WTC11 (cell line): ENCODE measurements around the gene TBC1D4. TPM values are rescaled to one million over a fixed set of nuclear protein-coding genes. Genes with fewer than 3 reads are reported as not detected.

ENCODE experiments used
- ATAC-seq: fragments of 200-7000 bp; cut with Tn5 transposase; 2 replicates; pipeline ENCODE4 v1.10.0; 2021; ENCODE audit warnings: mild to moderate bottlenecking, moderate library complexity
- CTCF ChIA-PET: fragments of 300-600 bp; sonication (Branson Sonifier 250); formaldehyde crosslinking; loops from one replicate; lab custom pipeline; 2021; ENCODE audit warnings: antibody characterized with exemption; lab: Charles Lee
- POLR2A ChIA-PET: fragments of 350-600 bp; sonication (Branson Sonifier 250); formaldehyde crosslinking; loops from one replicate; lab custom pipeline; 2021; ENCODE audit warnings: antibody characterized with exemption; lab: Charles Lee
- DNase-seq: peaks from one replicate; pipeline ENCODE4 v3.0.0; 2021; ENCODE audit warnings: low spot score
- H3K27ac Mint-ChIP-seq: 2 replicates; pipeline ENCODE4 v1.8.0; 2021; ENCODE audit warnings: mixed read lengths
- H3K27me3 Mint-ChIP-seq: 2 replicates; pipeline ENCODE4 v1.8.0; 2021; ENCODE audit warnings: low read depth, mild to moderate bottlenecking, moderate library complexity, mixed read lengths
- H3K36me3 Mint-ChIP-seq: 2 replicates; pipeline ENCODE4 v1.8.0; 2021; ENCODE audit warnings: mixed read lengths
- H3K4me1 Mint-ChIP-seq: 2 replicates; pipeline ENCODE4 v1.8.0; 2022; ENCODE audit warnings: mixed read lengths
- H3K4me3 Mint-ChIP-seq: 2 replicates; pipeline ENCODE4 v1.8.0; 2021; ENCODE audit warnings: mild to moderate bottlenecking, moderate library complexity, mixed read lengths
- H3K9me3 Mint-ChIP-seq: 2 replicates; pipeline ENCODE4 v1.8.0; 2021; ENCODE audit warnings: mixed read lengths
- AR ChIP-seq: fragments of 250-450 bp; sonication (Bioruptor Pico); IDR thresholded peaks from 2 replicates; pipeline ENCODE4 v1.9.0; 2021; ENCODE audit warnings: mild to moderate bottlenecking
- ATF1 ChIP-seq: sonication (generic); formaldehyde crosslinking; IDR thresholded peaks from 2 replicates; pipeline ENCODE4 v1.8.1; 2023; ENCODE audit warnings: mild to moderate bottlenecking, moderate library complexity, missing genetic modification reagents
- ATF2 ChIP-seq: sonication (generic); formaldehyde crosslinking; IDR thresholded peaks from 2 replicates; pipeline ENCODE4 v1.8.1; 2022; ENCODE audit warnings: low read depth, missing genetic modification reagents, borderline replicate concordance
- ELF4 ChIP-seq: sonication (generic); formaldehyde crosslinking; IDR thresholded peaks from 2 replicates; pipeline ENCODE4 v1.8.1; 2022; ENCODE audit warnings: low read depth, mild to moderate bottlenecking, moderate library complexity, missing genetic modification reagents
- FOXP4 ChIP-seq: sonication (generic); formaldehyde crosslinking; IDR thresholded peaks from 2 replicates; pipeline ENCODE4 v1.8.0; 2022; ENCODE audit warnings: mild to moderate bottlenecking, missing genetic modification reagents
- HMGXB4 ChIP-seq: sonication (generic); formaldehyde crosslinking; IDR thresholded peaks from 2 replicates; pipeline ENCODE4 v1.8.1; 2023; ENCODE audit warnings: mild to moderate bottlenecking, moderate library complexity, missing genetic modification reagents
- KAT7 ChIP-seq: sonication (generic); formaldehyde crosslinking; IDR thresholded peaks from 2 replicates; pipeline ENCODE4 v1.8.1; 2023; ENCODE audit warnings: missing genetic modification reagents, mild to moderate bottlenecking, borderline replicate concordance
- NR2C2 ChIP-seq: sonication (generic); formaldehyde crosslinking; IDR thresholded peaks from 2 replicates; pipeline ENCODE4 v1.8.0; 2022; ENCODE audit warnings: mild to moderate bottlenecking, missing genetic modification reagents
- PRDM15 ChIP-seq: sonication (generic); formaldehyde crosslinking; IDR thresholded peaks from 2 replicates; pipeline ENCODE4 v1.8.0; 2022; ENCODE audit warnings: missing genetic modification reagents
- ZNF219 ChIP-seq: sonication (generic); formaldehyde crosslinking; IDR thresholded peaks from 2 replicates; pipeline ENCODE4 v1.8.0; 2023; ENCODE audit warnings: missing genetic modification reagents, mild to moderate bottlenecking, borderline replicate concordance
- ZNF263 ChIP-seq: sonication (generic); formaldehyde crosslinking; IDR thresholded peaks from 2 replicates; pipeline ENCODE4 v1.8.1; 2022; ENCODE audit warnings: low read depth, mild to moderate bottlenecking, moderate library complexity, missing genetic modification reagents
- ZNF416 ChIP-seq: fragments of 250-450 bp; sonication (Bioruptor Pico); IDR thresholded peaks from 2 replicates; pipeline ENCODE4 v1.9.0; 2021; ENCODE audit warnings: mild to moderate bottlenecking, inconsistent platforms
- ZNF423 ChIP-seq: fragments of 250-450 bp; sonication (Bioruptor Pico); IDR thresholded peaks from 2 replicates; pipeline ENCODE4 v2.1.2; 2022; ENCODE audit warnings: mild to moderate bottlenecking, moderate library complexity
- total RNA-seq: library from RNA; stranded (reverse); gene quantifications from 3 replicates; pipeline ENCODE4 v1.2.3, GENCODE V29; 2021
- TF ChIP-seq, protein P1 (sequence below): sonication (generic); formaldehyde crosslinking; conservative IDR thresholded peaks from 2 replicates; pipeline ENCODE4 v1.8.1; 2022; ENCODE audit warnings: mild to moderate bottlenecking, missing genetic modification reagents
- TF ChIP-seq, protein P2 (sequence below): sonication (generic); formaldehyde crosslinking; IDR thresholded peaks from 2 replicates; pipeline ENCODE4 v1.8.0; 2023; ENCODE audit warnings: mild to moderate bottlenecking, missing genetic modification reagents
- TF ChIP-seq, protein P3 (sequence below): sonication (generic); formaldehyde crosslinking; IDR thresholded peaks from 2 replicates; pipeline ENCODE4 v1.8.1; 2023; ENCODE audit warnings: mild to moderate bottlenecking, missing genetic modification reagents
- TF ChIP-seq, protein P4 (sequence below): sonication (generic); formaldehyde crosslinking; IDR thresholded peaks from 2 replicates; pipeline ENCODE4 v1.8.0; 2023; ENCODE audit warnings: missing genetic modification reagents

Gene TBC1D4
- total RNA-seq, 1 experiment from 2014 or later: 37.1 TPM

GRCh38 chr13:75321084-75321483 lies 160.9 kb downstream of the TBC1D4 start:
- ChIA-PET POLR2A (no interaction called here), CTCF (interaction anchor here (0.7 kb wide), 1 partner anchor 157 kb away, joined by 5 read pairs; no protein-coding TSS in a partner anchor)
- no peak for DNase-seq
- ATAC-seq: no peak
- Mint-ChIP-seq H3K4me1 (no peaks in the 10 kb centered on the region), H3K27ac (no peak overlapping the region), H3K4me3 (no peak overlapping the region), H3K36me3 (peaks cover 12% of the 10 kb centered on the region), H3K27me3 (no peaks in the 10 kb centered on the region), H3K9me3 (no peaks in the 10 kb centered on the region)
- no peak for TF ChIP-seq FOXP4 (CRISPR knock-in tag)
- no peak for TF ChIP-seq NR2C2 (CRISPR knock-in tag)
- TF ChIP-seq ZNF219 (CRISPR knock-in tag): no peak
- TF ChIP-seq KAT7 (CRISPR knock-in tag): no peak
- TF ChIP-seq ELF4 (CRISPR knock-in tag): no peak
- no peak for TF ChIP-seq ATF1 (CRISPR knock-in tag)
- no peak for TF ChIP-seq PRDM15 (CRISPR knock-in tag)
- TF ChIP-seq, protein P1, sequence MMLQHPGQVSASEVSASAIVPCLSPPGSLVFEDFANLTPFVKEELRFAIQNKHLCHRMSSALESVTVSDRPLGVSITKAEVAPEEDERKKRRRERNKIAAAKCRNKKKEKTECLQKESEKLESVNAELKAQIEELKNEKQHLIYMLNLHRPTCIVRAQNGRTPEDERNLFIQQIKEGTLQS (CRISPR knock-in tag): no peak
- TF ChIP-seq ZNF423 (CRISPR knock-in tag): no peak
- TF ChIP-seq HMGXB4 (CRISPR knock-in tag): no peak
- TF ChIP-seq ZNF416 (CRISPR knock-in tag): no peak
- TF ChIP-seq, protein P2, sequence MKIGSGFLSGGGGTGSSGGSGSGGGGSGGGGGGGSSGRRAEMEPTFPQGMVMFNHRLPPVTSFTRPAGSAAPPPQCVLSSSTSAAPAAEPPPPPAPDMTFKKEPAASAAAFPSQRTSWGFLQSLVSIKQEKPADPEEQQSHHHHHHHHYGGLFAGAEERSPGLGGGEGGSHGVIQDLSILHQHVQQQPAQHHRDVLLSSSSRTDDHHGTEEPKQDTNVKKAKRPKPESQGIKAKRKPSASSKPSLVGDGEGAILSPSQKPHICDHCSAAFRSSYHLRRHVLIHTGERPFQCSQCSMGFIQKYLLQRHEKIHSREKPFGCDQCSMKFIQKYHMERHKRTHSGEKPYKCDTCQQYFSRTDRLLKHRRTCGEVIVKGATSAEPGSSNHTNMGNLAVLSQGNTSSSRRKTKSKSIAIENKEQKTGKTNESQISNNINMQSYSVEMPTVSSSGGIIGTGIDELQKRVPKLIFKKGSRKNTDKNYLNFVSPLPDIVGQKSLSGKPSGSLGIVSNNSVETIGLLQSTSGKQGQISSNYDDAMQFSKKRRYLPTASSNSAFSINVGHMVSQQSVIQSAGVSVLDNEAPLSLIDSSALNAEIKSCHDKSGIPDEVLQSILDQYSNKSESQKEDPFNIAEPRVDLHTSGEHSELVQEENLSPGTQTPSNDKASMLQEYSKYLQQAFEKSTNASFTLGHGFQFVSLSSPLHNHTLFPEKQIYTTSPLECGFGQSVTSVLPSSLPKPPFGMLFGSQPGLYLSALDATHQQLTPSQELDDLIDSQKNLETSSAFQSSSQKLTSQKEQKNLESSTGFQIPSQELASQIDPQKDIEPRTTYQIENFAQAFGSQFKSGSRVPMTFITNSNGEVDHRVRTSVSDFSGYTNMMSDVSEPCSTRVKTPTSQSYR (CRISPR knock-in tag): no peak
- TF ChIP-seq, protein P3, sequence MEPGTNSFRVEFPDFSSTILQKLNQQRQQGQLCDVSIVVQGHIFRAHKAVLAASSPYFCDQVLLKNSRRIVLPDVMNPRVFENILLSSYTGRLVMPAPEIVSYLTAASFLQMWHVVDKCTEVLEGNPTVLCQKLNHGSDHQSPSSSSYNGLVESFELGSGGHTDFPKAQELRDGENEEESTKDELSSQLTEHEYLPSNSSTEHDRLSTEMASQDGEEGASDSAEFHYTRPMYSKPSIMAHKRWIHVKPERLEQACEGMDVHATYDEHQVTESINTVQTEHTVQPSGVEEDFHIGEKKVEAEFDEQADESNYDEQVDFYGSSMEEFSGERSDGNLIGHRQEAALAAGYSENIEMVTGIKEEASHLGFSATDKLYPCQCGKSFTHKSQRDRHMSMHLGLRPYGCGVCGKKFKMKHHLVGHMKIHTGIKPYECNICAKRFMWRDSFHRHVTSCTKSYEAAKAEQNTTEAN (CRISPR knock-in tag): no peak
- TF ChIP-seq AR (CRISPR knock-in tag): no peak
- TF ChIP-seq ATF2: no peak
- TF ChIP-seq ZNF263 (CRISPR knock-in tag): no peak
- TF ChIP-seq, protein P4, sequence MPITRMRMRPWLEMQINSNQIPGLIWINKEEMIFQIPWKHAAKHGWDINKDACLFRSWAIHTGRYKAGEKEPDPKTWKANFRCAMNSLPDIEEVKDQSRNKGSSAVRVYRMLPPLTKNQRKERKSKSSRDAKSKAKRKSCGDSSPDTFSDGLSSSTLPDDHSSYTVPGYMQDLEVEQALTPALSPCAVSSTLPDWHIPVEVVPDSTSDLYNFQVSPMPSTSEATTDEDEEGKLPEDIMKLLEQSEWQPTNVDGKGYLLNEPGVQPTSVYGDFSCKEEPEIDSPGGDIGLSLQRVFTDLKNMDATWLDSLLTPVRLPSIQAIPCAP (CRISPR knock-in tag): no peak
